HL-60 (cell line): Measurements from ENCODE around the gene SORCS1.

Experiments used
- POLR2AphosphoS5 ChIP-seq: IDR thresholded peaks from 2 replicates; pipeline ENCODE4 v1.6.1; 2012; ENCODE audit warnings: low read depth
- TF ChIP-seq, protein P1 (sequence below): IDR thresholded peaks from one replicate; pipeline ENCODE4 v1.5.1; 2011; ENCODE audit warnings: low read length, control low read depth, inconsistent platforms; ENCODE audit not compliant: insufficient read depth

DNA sequence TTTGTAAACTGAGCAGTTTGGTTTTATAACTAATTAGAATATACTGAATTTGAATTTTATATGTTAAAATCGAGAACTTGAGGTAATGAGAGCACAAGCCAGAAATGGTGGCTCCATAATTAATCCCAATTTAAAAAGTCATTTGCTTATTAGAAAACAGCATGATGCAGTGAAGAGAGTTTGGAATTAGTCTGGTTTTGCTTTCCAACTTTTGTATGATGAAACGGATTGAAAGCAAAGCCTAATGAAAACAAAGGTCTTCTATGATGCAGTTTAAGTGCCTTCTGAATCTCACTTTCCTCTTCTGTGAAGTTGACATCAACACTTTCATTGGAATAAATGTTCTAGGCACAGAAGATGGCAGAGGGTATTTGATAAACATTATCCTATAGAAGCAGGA lies 89.4 kb downstream of the SORCS1 start:
- TF ChIP-seq, protein P1, sequence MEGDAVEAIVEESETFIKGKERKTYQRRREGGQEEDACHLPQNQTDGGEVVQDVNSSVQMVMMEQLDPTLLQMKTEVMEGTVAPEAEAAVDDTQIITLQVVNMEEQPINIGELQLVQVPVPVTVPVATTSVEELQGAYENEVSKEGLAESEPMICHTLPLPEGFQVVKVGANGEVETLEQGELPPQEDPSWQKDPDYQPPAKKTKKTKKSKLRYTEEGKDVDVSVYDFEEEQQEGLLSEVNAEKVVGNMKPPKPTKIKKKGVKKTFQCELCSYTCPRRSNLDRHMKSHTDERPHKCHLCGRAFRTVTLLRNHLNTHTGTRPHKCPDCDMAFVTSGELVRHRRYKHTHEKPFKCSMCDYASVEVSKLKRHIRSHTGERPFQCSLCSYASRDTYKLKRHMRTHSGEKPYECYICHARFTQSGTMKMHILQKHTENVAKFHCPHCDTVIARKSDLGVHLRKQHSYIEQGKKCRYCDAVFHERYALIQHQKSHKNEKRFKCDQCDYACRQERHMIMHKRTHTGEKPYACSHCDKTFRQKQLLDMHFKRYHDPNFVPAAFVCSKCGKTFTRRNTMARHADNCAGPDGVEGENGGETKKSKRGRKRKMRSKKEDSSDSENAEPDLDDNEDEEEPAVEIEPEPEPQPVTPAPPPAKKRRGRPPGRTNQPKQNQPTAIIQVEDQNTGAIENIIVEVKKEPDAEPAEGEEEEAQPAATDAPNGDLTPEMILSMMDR = no peak
- no peak for TF ChIP-seq POLR2AphosphoS5
